Activated CD4-positive, alpha-beta T cell treated with anti-CD3 and anti-CD28 coated beads for 24 hours (primary cell): Measurements from ENCODE around the gene PPP1R14C.

ENCODE experiments used
- DNase-seq, 2 donors: peaks; one replicate each; pipeline ENCODE4 v3.0.0-alpha.2; 2020; ENCODE audit warnings: low read depth in 2 of 2

The PPP1R14C gene

DNA sequence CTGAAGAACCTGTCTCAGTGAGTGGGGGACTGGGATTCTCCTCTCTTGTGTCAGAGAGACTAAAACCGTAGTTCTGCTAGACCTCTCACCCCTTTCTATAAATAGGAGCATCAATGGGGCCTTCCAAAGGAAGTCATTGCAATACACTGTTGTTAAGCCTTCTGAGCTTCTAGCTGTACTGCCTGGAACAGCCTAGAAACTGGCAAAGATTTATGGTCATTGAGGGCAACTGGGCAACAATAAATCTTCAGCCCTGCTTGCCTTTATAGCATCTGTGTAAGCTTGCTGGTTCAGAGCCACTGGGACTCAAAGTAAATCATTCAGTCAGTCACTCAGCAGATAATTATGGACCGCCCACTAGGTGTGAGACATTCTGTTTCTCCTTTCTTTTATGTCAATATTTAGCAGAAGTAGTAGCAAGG, 53.2 kb downstream of the PPP1R14C start:
- no peak for DNase-seq

DNA sequence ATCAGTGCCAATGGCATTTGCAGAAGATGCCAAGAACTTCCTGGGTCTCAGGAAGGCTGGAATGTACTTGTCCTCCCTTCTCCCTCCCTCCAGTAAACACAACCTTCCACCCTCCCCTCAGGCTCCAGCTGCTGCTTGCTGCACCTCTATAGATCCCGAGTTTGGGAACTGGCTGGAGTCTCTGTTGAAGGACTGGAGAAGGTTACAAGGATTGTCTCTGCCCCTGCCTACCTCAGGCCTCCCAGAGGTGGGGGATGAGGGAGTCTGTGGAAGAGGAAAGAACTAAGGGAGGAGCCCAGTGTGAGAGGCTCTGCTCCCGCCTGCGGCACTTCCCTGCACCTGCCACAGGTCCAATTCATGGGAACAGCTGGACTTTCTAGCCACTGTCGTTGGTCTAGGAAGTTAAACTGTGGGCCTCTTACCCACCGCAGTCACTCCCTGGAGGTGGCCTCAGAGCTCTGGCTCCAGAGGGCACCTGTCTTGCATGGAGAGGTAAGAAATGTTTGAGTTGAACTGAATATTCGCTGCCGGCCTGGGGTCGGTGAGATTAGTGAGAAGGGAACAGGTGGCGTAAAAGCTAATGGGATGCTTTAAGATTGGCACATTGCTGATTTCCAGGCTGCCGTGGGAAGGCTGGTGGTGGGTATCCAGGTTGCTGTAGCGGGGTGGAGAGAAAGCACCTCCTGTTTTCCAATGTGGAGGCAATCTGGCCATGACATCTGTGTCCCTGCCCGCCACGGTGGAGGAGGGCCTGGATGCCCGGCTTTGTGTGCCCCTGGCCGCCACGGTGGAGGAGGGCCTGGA, 54.3 kb downstream of the PPP1R14C start:
- DNase-seq: no peak

DNA sequence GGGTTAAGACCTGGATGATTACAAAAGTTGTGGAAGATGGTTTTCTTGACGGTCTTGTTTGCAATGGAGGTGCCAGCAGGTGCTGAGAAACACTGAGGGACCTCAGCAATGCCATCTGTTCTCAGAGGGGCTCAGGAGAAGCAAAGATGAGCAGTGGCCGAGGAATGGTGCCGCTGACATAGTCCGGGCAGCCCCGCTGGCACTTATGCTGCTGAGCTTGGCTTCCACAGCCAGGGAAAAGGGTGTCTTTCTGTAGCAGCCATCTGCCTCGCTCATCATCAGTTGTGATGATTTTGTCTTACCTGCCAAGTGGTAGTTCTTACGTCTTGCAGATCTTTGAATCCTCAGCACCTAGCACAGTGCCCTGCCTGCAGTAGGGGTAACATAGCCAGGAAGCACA, 55.7 kb downstream of the PPP1R14C start:
- DNase-seq: no peak

DNA sequence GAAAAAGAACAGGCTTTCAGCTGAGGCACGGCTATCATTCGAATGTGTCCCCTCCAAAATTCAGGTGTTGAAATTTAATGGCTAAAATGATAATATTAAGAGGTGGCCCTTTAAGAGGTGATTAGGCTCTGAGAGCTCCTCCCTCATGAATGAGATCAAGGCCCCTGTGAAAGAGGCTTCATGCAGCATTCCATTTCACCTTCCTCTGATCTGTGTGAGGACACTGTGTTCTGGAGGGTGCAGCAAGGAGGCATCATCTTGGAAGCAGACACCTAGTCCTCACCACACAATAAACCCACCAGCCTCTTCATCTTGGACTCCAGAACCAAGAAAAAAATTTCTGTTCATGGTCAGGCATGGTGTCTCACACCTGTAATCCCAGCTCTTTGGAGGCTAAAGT, 56.4 kb downstream of the PPP1R14C start:
- no peak for DNase-seq

DNA sequence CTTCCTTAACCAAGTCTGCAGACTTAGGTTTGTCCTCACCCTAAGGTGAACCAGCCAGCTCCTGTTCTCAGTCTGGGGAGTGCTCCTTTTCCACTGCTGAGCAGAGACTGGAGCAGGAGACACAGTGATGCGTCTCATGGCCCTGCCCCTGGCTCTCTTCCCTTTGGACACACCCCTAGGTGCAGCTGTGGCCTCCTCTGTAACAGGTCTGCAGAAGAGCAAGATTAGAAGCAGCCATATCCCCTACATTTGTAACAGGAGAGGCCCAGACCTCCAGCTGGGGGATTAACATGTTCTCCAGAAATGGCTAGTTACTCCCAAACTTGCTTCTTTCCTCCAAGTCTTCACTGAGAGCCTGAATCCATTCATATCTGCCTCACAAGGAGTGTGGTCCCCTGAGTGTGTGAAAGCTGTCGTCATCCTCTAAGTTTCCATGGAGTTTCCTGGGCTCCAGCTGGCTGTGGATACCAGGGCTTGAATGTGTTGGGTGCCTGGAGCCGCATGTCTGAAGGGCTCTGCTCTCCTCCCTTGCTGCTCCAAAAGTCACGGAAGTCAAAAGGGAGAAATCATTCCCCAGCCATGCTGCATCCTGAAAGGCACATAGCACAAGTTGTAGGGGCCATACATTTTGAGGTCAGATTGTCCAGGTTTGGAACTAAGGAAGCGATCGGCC, 57.7 kb downstream of the PPP1R14C start:
- DNase-seq: no peak

- no peak for DNase-seq
Measured at GRCh38 chr6:150201285-150201684, 58.4 kb downstream of the PPP1R14C start.

GRCh38 chr6:150201772-150202329, 59.0 kb downstream of the PPP1R14C start:
- DNase-seq: no peak

- no peak for DNase-seq
Measured at GRCh38 chr6:150202404-150202803, 59.6 kb downstream of the PPP1R14C start.

GRCh38 chr6:150202934-150203333, 60.1 kb downstream of the PPP1R14C start:
- DNase-seq: no peak

DNA sequence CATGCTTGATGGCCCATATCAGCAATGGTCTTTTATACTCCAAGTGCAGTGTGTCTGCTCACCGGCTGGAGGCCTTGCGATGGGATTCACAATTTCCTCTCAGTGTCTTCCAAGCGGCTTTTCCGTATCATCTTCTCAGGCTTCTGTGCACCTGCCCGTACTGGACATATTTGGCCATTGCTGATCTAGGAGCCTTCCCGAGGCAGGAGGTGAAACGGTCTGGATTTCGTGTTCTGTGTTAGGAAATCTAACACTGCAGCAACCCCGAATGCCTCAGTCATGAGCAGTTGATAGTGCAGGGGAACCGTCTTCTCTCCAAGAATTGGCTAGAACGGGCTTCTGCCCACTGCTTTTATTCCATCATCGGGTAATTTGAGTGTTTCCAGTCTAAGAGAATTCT, 60.5 kb downstream of the PPP1R14C start:
- no peak for DNase-seq

DNA sequence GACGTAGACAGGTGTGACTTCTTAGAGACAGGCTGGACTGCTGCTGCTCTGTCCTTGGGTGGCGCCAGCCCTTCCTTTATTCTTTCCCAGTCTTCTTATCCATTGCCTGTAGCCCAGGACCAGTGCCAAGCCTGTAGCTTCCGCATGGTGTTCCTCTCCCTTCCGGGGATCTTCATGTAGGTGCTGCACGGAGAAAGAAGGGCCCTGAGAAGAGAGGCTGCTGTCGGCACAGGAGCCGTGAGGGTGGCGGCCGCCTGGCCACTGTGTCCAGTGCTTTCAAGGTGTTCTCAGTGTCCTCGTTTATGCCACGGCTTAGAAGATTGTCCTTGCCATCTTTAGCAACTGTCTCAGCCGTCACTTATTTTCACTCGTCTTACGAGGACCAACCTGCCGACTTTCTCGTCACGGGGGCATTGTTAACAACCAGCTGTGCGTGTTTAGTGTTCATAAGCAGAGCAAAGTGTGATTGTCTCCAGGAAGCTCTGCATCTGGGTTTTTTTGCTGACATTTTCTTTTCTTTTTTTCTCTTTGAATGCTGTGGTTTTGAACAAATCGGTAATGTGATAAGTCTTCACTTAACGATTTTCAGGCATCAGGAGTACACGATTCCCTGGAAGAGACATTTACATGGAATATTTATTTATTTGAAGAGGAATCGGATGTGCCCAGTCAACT, 61.2 kb downstream of the PPP1R14C start:
- no peak for DNase-seq

GRCh38 chr6:150204705-150205472, 62.0 kb downstream of the PPP1R14C start:
- DNase-seq: no peak

GRCh38 chr6:150207931-150208570, 65.2 kb downstream of the PPP1R14C start:
- DNase-seq: no peak

- no peak for DNase-seq
Measured at GRCh38 chr6:150208611-150209352, 65.9 kb downstream of the PPP1R14C start.

DNA sequence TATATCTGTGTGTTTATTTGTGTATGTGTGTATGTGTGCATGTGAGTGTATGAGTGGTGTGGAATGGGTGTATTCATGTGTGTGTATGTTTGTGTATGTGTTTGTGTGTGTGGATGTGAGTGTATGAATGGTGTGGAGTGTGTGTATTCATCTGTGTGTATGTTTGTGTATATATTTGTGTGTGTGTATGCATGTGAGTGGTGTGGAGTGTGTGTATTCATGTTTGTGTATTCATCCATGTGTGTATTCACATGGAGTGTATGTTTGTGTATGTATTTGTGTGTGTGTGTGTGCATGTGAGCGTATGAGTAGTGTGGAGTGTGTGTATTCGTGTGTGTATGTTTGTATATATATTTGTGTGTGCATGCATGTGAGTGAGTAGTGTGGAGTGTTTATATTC, 66.6 kb downstream of the PPP1R14C start:
- no peak for DNase-seq

DNA sequence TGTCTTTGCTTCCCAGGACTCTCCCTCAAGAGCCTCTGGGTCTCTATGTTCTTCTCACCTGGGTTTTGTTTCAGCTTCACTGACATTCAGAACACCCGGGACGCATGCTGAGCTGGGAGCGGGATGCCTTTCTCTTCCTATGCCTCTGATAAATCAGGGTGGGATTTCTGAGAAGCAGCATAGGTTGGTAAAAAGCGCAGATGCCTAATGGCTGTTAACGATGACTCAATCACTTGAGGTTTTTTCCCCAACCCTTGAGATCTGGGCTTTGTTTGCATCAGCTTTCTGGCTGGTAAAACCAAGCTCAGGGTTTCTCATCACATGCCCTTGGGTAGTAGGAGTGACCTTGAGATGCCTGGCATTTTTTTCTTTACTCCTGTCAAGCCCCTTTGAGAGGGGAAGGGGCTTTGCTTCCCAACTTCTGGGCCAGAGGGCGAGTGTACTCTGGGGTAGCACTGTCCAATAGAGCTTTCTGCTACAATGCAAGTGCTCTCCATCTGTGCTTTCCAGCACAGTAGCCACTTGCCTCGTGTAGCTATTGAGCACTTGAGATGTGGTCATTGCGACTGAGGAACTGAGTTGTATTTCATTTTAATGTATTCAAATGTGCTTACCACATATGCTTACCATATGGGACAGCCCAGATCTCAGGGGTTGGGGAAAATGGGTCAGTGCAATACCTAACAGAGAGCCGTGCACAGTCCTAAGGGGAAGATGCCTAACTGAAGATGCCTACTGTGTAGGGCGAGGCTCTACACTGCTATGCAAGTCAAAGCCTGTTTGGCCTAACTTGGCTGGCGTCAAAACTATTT, 69.1 kb downstream of the PPP1R14C start:
- no peak for DNase-seq

GRCh38 chr6:150212778-150213177, 69.9 kb downstream of the PPP1R14C start:
- no peak for DNase-seq

GRCh38 chr6:150213301-150213700, 70.5 kb downstream of the PPP1R14C start:
- DNase-seq: no peak

- DNase-seq: no peak
Measured at GRCh38 chr6:150214310-150214709, 71.5 kb downstream of the PPP1R14C start.
